H9 (cell line): ENCODE results near the gene RET. TPM values are rescaled to one million over a fixed set of nuclear protein-coding genes. Genes with fewer than 3 reads are reported as not detected.

ENCODE experiments used
- DNase-seq: peaks from one replicate; pipeline ENCODE4 v3.0.0-alpha.2; 2017
- H2AFZ ChIP-seq: one replicate; pipeline ENCODE4 v1.6.1; 2013; ENCODE audit warnings: mild to moderate bottlenecking, low read length, control low read depth, moderate library complexity
- H2AK5ac ChIP-seq: 2 replicates; pipeline ENCODE4 v1.6.1; 2013; ENCODE audit warnings: low read length, control low read depth, mixed read lengths; ENCODE audit not compliant: insufficient read length
- H2BK120ac ChIP-seq: one replicate; pipeline ENCODE4 v1.6.1; 2013; ENCODE audit warnings: low read depth, mild to moderate bottlenecking, low read length, control low read depth, inconsistent platforms; ENCODE audit not compliant: poor library complexity, severe bottlenecking
- H2BK12ac ChIP-seq: 2 replicates; pipeline ENCODE4 v1.6.1; 2013; ENCODE audit warnings: low read length, control low read depth, mixed read lengths, low read depth; ENCODE audit not compliant: insufficient read length
- H2BK15ac ChIP-seq: 2 replicates; pipeline ENCODE4 v1.6.1; 2013; ENCODE audit warnings: low read depth, low read length, control low read depth
- H2BK20ac ChIP-seq: one replicate; pipeline ENCODE4 v1.6.1; 2013; ENCODE audit warnings: low read depth, mild to moderate bottlenecking, low read length, control low read depth, inconsistent platforms; ENCODE audit not compliant: poor library complexity, severe bottlenecking
- H2BK5ac ChIP-seq: 2 replicates; pipeline ENCODE4 v1.6.1; 2013; ENCODE audit warnings: low read length, control low read depth, mixed read lengths; ENCODE audit not compliant: insufficient read length
- H3K14ac ChIP-seq: 2 replicates; pipeline ENCODE4 v1.6.1; 2013; ENCODE audit warnings: low read length, control low read depth; ENCODE audit not compliant: insufficient read depth
- H3K18ac ChIP-seq: 2 replicates; pipeline ENCODE4 v1.6.1; 2013; ENCODE audit warnings: low read depth, mild to moderate bottlenecking, mixed read lengths, low read length, control low read depth; ENCODE audit not compliant: insufficient read length
- H3K23ac ChIP-seq: 2 replicates; pipeline ENCODE4 v1.6.1; 2013; ENCODE audit warnings: low read length, control low read depth, mixed read lengths, low read depth; ENCODE audit not compliant: insufficient read length
- H3K23me2 ChIP-seq: 2 replicates; pipeline ENCODE4 v1.6.1; 2013; ENCODE audit warnings: low read depth, mild to moderate bottlenecking, mixed read lengths, low read length, control low read depth; ENCODE audit not compliant: insufficient read length, poor library complexity, severe bottlenecking
- H3K27ac ChIP-seq: 2 replicates; pipeline ENCODE4 v1.5.1; 2013; ENCODE audit warnings: low read length, control low read depth, mixed read lengths, low read depth; ENCODE audit not compliant: insufficient read length
- H3K27me3 ChIP-seq: 2 replicates; pipeline ENCODE4 v1.6.1; 2013; ENCODE audit warnings: low read length, control low read depth, inconsistent platforms; ENCODE audit not compliant: insufficient read depth
- H3K4ac ChIP-seq: 2 replicates; pipeline ENCODE4 v1.6.1; 2013; ENCODE audit warnings: low read depth, mild to moderate bottlenecking, control low read depth, inconsistent platforms, low read length, moderate library complexity
- H3K4me1 ChIP-seq: 2 replicates; pipeline ENCODE4 v1.6.1; 2013; ENCODE audit warnings: low read length, control low read depth, inconsistent platforms; ENCODE audit not compliant: insufficient read depth
- H3K4me2 ChIP-seq: 2 replicates; pipeline ENCODE4 v1.6.1; 2013; ENCODE audit warnings: low read length, control low read depth, mixed read lengths; ENCODE audit not compliant: insufficient read length, insufficient read depth
- H3K56ac ChIP-seq: 2 replicates; pipeline ENCODE4 v1.6.1; 2013; ENCODE audit warnings: low read depth, mild to moderate bottlenecking, mixed read lengths, low read length, control low read depth; ENCODE audit not compliant: insufficient read length
- H3K79me1 ChIP-seq: 2 replicates; pipeline ENCODE4 v1.6.1; 2013; ENCODE audit warnings: low read depth, mild to moderate bottlenecking, moderate library complexity, low read length, control low read depth, inconsistent platforms; ENCODE audit not compliant: insufficient read depth, poor library complexity, severe bottlenecking
- H3K79me2 ChIP-seq: 2 replicates; pipeline ENCODE4 v1.6.1; 2013; ENCODE audit warnings: low read length, control low read depth, inconsistent platforms; ENCODE audit not compliant: insufficient read depth
- H3K9ac ChIP-seq: 2 replicates; pipeline ENCODE4 v1.6.1; 2013; ENCODE audit warnings: low read length, control low read depth, mixed read lengths; ENCODE audit not compliant: insufficient read length; ENCODE audit errors: extremely low read depth
- H3K9me3 ChIP-seq: one replicate; pipeline ENCODE4 v1.6.1; 2013; ENCODE audit warnings: low read depth, low read length, inconsistent platforms; ENCODE audit not compliant: control insufficient read depth
- H3T11ph ChIP-seq: one replicate; pipeline ENCODE4 v1.6.1; 2013; ENCODE audit warnings: mild to moderate bottlenecking, low read length, control low read depth, inconsistent platforms
- H4K20me1 ChIP-seq: one replicate; pipeline ENCODE4 v1.6.1; 2013; ENCODE audit not compliant: control insufficient read depth, insufficient read length, insufficient read depth
- H4K5ac ChIP-seq: 2 replicates; pipeline ENCODE4 v1.6.1; 2013; ENCODE audit warnings: low read depth, mild to moderate bottlenecking, mixed read lengths, low read length, control low read depth; ENCODE audit not compliant: insufficient read length
- H4K8ac ChIP-seq: replicated peaks from 2 replicates; pipeline ENCODE4 v1.6.1; 2013; ENCODE audit warnings: low read length, control low read depth, mixed read lengths, low read depth; ENCODE audit not compliant: insufficient read length
- H4K91ac ChIP-seq: 2 replicates; pipeline ENCODE4 v1.6.1; 2013; ENCODE audit warnings: low read depth, mild to moderate bottlenecking, moderate library complexity, mixed read lengths, low read length, control low read depth; ENCODE audit not compliant: insufficient read length
- H3K27ac Mint-ChIP-seq, 3 experiments: 2 replicates in 2 of 3; 3 replicates in 1 of 3; pipeline ENCODE4 v1.8.0; 2020 to 2021; ENCODE audit warnings: mixed read lengths in 3 of 3, mild to moderate bottlenecking in 1 of 3, moderate library complexity in 1 of 3
- H3K27me3 Mint-ChIP-seq: 2 replicates; pipeline ENCODE4 v1.8.0; 2021; ENCODE audit warnings: low read depth, mild to moderate bottlenecking, moderate library complexity, mixed read lengths
- H3K36me3 Mint-ChIP-seq, 3 experiments: 2 replicates in 2 of 3; 3 replicates in 1 of 3; pipeline ENCODE4 v1.8.0; 2020 to 2021; ENCODE audit warnings: low read depth in 3 of 3, mixed read lengths in 3 of 3; ENCODE audit not compliant: insufficient read depth in 1 of 3
- H3K4me1 Mint-ChIP-seq, 2 experiments: 2 replicates each; pipeline ENCODE4 v1.8.0; 2020; ENCODE audit warnings: mixed read lengths in 2 of 2
- H3K4me3 Mint-ChIP-seq, 2 experiments: 2 replicates in 1 of 2; 3 replicates in 1 of 2; pipeline ENCODE4 v1.8.0; 2020 to 2021; ENCODE audit warnings: mild to moderate bottlenecking in 2 of 2, mixed read lengths in 2 of 2, moderate library complexity in 1 of 2
- H3K9me3 Mint-ChIP-seq, 2 experiments: 2 replicates in 1 of 2; 3 replicates in 1 of 2; pipeline ENCODE4 v1.8.0; 2020; ENCODE audit warnings: mild to moderate bottlenecking in 2 of 2, mixed read lengths in 2 of 2, moderate library complexity in 1 of 2
- CTCF ChIP-seq: fragments of 200-600 bp; sonication (generic); conservative IDR thresholded peaks from 3 replicates; pipeline ENCODE4 v1.8.0; 2021; ENCODE audit warnings: antibody characterized with exemption, mild to moderate bottlenecking
- whole genome bisulfite sequencing: extraction: QIAGEN DNeasy Blood & Tissue Kit; methylation state at CpG from one replicate; pipeline ENCODE4 v1.1.7; 2013; ENCODE audit warnings: missing lambda C conversion rate, low lambda C conversion rate, mixed read lengths; ENCODE audit not compliant: insufficient read length; ENCODE audit errors: extremely low coverage; 5-methylcytosine and 5-hydroxymethylcytosine counted together
- total RNA-seq: library from RNA; stranded (reverse); gene quantifications from 2 replicates; pipeline ENCODE4 v1.2.1, GENCODE V29; 2021

The RET gene
- total RNA-seq, 1 experiment from 2014 or later, result 12.2 TPM

- no peak overlapping the region for H2BK15ac ChIP-seq
- no peak for DNase-seq
- TF ChIP-seq CTCF, result no peak
- no peak overlapping the region for H2AK5ac ChIP-seq
- H3K18ac ChIP-seq, result no peak overlapping the region
- H4K20me1 ChIP-seq, result no peaks in the 10 kb centered on the region
- WGBS, result no CpG with 5 or more reads among the region's 12 CpGs
- H4K91ac ChIP-seq, result no peak overlapping the region
- H3K27ac ChIP-seq, result no peak overlapping the region
- H2AFZ ChIP-seq, result no peak overlapping the region
- H3K79me1 ChIP-seq, result no peaks in the 10 kb centered on the region
- Mint-ChIP-seq H3K27me3 (peaks cover 12% of the 10 kb centered on the region), H3K36me3 (peaks cover 0 to under 1% (median 0%) of the 10 kb centered on the region in 3 experiments; a peak in 2 of 7 replicates), H3K4me1 (peaks cover 4 to 6% of the 10 kb centered on the region in 2 experiments; a peak in 3 of 4 replicates), H3K4me3 (no peak overlapping the region), H3K27ac (peak overlapping the region in 1 of 3 experiments; percentile 59; a peak in 1 of 7 replicates), H3K9me3 (peaks cover 0 to under 1% of the 10 kb centered on the region in 2 experiments; a peak in 1 of 5 replicates)
- no peak overlapping the region for H2BK12ac ChIP-seq
- H3K56ac ChIP-seq, result no peak overlapping the region
- no peak overlapping the region for H3K4me2 ChIP-seq
- no peak overlapping the region for H2BK5ac ChIP-seq
- H3K9me3 ChIP-seq, result no peaks in the 10 kb centered on the region
- H2BK120ac ChIP-seq, result no peak overlapping the region
- no peak overlapping the region for H3K9ac ChIP-seq
- no peaks in the 10 kb centered on the region; the same call in 1 of the 2 replicates for H3K27me3 ChIP-seq
- H3K23me2 ChIP-seq, result peaks cover 9% of the 10 kb centered on the region
- H3T11ph ChIP-seq, result no peak overlapping the region
- no peak overlapping the region for H3K14ac ChIP-seq
- H3K23ac ChIP-seq, result no peak overlapping the region
- H4K5ac ChIP-seq, result no peak overlapping the region
- H4K8ac ChIP-seq, result no peak overlapping the region
- no peaks in the 10 kb centered on the region for H3K79me2 ChIP-seq
- H3K4ac ChIP-seq, result no peak overlapping the region
- no peaks in the 10 kb centered on the region for H3K4me1 ChIP-seq
- H2BK20ac ChIP-seq, result no peak overlapping the region
Observed at GRCh38 chr10:43108951-43109350, 32.1 kb downstream of the RET start.
